ENCODE results near the gene PLXNA4. TPM values are rescaled to one million over a fixed set of nuclear protein-coding genes. Genes with fewer than 3 reads are reported as not detected.

Gene PLXNA4
- total RNA-seq, 1 donor: 2.6 TPM

GRCh38 chr7:132417103-132417906 lies 159.0 kb downstream of the PLXNA4 start:
- Histone ChIP-seq H3K9me3 (ENCODE audit: low read depth, low read length) (no peaks in the 10 kb centered on the region), H3K4me3 (ENCODE audit: low read length) (no peak overlapping the region), H3K27me3 (ENCODE audit: insufficient read depth, low read length) (no peaks in the 10 kb centered on the region), H3K4me1 (ENCODE audit: insufficient read depth, low read length) (no peaks in the 10 kb centered on the region)

DNA sequence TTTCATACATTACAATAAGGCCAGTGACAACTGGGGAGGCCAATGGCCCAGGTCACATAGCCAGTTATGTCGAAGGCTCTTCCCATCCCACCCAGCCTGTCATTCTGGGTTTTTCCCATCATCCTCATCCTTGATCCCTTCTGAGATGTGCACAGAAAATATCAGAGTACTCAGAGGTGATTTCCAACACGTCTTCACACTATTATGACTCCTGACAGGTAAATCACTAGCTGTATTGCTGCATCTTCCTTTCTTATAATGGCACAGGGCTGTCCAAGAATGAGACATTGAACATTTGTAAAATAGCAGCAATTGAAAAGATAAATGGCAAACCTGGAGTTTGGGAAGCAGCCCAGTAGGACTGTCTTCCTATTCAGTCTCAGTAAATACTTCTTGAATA lies 159.9 kb downstream of the PLXNA4 start:
- Histone ChIP-seq H3K4me1 (ENCODE audit: insufficient read depth, low read length) (no peaks in the 10 kb centered on the region), H3K9me3 (ENCODE audit: low read depth, low read length) (no peaks in the 10 kb centered on the region), H3K27me3 (ENCODE audit: insufficient read depth, low read length) (no peaks in the 10 kb centered on the region), H3K4me3 (ENCODE audit: low read length) (no peak overlapping the region)

GRCh38 chr7:132415259-132415658 lies 161.0 kb downstream of the PLXNA4 start:
- H3K4me3 ChIP-seq (ENCODE audit: low read length): no peak overlapping the region
- no peaks in the 10 kb centered on the region for H3K27me3 ChIP-seq (ENCODE audit: insufficient read depth, low read length)
- peaks cover 3% of the 10 kb centered on the region for H3K4me1 ChIP-seq (ENCODE audit: insufficient read depth, low read length)
- no peaks in the 10 kb centered on the region for H3K9me3 ChIP-seq (ENCODE audit: low read depth, low read length)

GRCh38 chr7:132414857-132415256 lies 161.4 kb downstream of the PLXNA4 start:
- no peak overlapping the region for H3K4me3 ChIP-seq (ENCODE audit: low read length)
- no peaks in the 10 kb centered on the region for H3K27me3 ChIP-seq (ENCODE audit: insufficient read depth, low read length)
- H3K9me3 ChIP-seq (ENCODE audit: low read depth, low read length): no peaks in the 10 kb centered on the region
- peaks cover 4% of the 10 kb centered on the region for H3K4me1 ChIP-seq (ENCODE audit: insufficient read depth, low read length)

- Histone ChIP-seq H3K27me3 (ENCODE audit: insufficient read depth, low read length) (no peaks in the 10 kb centered on the region), H3K4me3 (ENCODE audit: low read length) (no peak overlapping the region), H3K4me1 (ENCODE audit: insufficient read depth, low read length) (peaks cover 4% of the 10 kb centered on the region), H3K9me3 (ENCODE audit: low read depth, low read length) (no peaks in the 10 kb centered on the region)
Observed at GRCh38 chr7:132412435-132412834, 163.8 kb downstream of the PLXNA4 start.

GRCh38 chr7:132410861-132411541 lies 165.3 kb downstream of the PLXNA4 start:
- H3K4me3 ChIP-seq (ENCODE audit: low read length): no peak overlapping the region
- peaks cover 4% of the 10 kb centered on the region for H3K4me1 ChIP-seq (ENCODE audit: insufficient read depth, low read length)
- H3K9me3 ChIP-seq (ENCODE audit: low read depth, low read length): no peaks in the 10 kb centered on the region
- H3K27me3 ChIP-seq (ENCODE audit: insufficient read depth, low read length): no peaks in the 10 kb centered on the region

DNA sequence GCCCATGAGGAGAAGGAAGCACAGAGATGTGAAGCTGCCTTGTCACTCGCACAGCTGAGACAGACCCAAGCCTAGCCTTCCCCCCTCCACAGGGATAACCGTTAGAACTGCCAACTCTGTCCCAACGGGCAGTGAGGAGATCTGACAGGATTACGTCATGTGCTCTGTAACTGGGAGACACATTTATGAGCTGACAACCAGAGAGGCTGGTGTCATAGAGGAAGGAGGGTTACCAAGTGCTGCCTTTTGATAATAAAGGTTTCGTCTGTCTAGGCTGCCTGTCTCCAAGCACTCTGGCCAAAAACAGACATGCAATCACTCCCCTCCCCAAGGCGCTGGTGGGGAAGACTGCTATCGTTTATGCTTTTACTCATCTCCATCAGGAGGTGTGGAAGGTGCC lies 165.9 kb downstream of the PLXNA4 start:
- Histone ChIP-seq H3K9me3 (ENCODE audit: low read depth, low read length) (no peaks in the 10 kb centered on the region), H3K4me1 (ENCODE audit: insufficient read depth, low read length) (peaks cover 4% of the 10 kb centered on the region), H3K27me3 (ENCODE audit: insufficient read depth, low read length) (no peaks in the 10 kb centered on the region), H3K4me3 (ENCODE audit: low read length) (no peak overlapping the region)

DNA sequence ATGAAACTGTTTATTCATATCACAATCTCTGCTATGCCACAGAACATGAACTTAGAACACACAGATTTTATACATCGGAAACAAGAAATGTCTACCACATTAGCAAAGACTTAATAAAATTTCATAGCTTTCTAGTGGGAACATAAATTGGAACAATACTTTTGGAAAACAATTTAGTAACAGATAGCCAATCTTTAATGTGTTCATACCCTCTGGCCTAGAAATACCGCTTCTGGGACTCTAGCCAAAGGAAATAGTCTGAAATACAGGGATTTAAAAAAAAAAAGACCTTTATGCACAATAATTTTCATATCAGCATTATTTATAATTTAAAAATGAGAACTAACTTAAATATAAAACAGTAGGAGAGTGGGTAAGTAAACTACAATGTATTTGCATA lies 168.5 kb downstream of the PLXNA4 start:
- Histone ChIP-seq H3K4me3 (ENCODE audit: low read length) (no peak overlapping the region), H3K4me1 (ENCODE audit: insufficient read depth, low read length) (peaks cover 4% of the 10 kb centered on the region), H3K27me3 (ENCODE audit: insufficient read depth, low read length) (no peaks in the 10 kb centered on the region), H3K9me3 (ENCODE audit: low read depth, low read length) (no peaks in the 10 kb centered on the region)

- H3K4me1 ChIP-seq (ENCODE audit: insufficient read depth, low read length): peaks cover 4% of the 10 kb centered on the region
- no peaks in the 10 kb centered on the region for H3K27me3 ChIP-seq (ENCODE audit: insufficient read depth, low read length)
- no peaks in the 10 kb centered on the region for H3K9me3 ChIP-seq (ENCODE audit: low read depth, low read length)
- no peak overlapping the region for H3K4me3 ChIP-seq (ENCODE audit: low read length)
Observed at GRCh38 chr7:132406039-132406438, 170.2 kb downstream of the PLXNA4 start.

- Histone ChIP-seq H3K9me3 (ENCODE audit: low read depth, low read length) (no peaks in the 10 kb centered on the region), H3K4me1 (ENCODE audit: insufficient read depth, low read length) (no peaks in the 10 kb centered on the region), H3K27me3 (ENCODE audit: insufficient read depth, low read length) (no peaks in the 10 kb centered on the region), H3K4me3 (ENCODE audit: low read length) (no peak overlapping the region)
Observed at GRCh38 chr7:132404261-132404660, 172.0 kb downstream of the PLXNA4 start.

DNA sequence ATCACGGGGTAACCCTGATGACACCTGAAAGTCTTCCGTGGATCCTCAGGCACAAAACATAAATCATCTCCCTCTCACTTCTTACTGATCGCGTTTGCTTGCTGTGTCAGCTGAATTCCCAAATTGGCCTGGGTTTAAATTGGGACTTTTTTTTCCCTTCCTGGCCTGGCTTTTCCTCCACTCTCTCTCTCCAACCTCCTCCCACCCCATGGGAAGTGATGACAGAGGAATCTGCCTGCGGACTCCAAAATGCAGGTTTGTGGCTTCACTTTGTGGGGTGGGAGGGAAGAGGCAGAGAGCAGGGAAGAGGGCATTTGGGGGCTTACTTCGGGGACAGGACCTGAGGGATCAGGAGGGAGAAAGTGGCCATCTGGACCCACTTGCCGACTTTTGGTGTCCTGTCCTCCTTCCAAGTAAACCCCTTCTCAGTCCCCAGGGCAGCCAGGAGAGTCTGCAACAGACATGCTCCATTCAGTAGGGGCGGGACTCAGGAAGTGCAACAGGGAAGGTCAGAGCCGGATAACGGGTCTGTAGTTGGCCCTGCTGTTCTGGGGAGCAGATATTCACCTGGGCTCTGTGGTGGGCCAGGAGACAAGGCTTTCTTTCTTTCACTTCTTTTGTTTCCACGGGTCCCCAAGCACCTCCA lies 172.7 kb downstream of the PLXNA4 start:
- no peaks in the 10 kb centered on the region for H3K9me3 ChIP-seq (ENCODE audit: low read depth, low read length)
- H3K4me1 ChIP-seq (ENCODE audit: insufficient read depth, low read length): no peaks in the 10 kb centered on the region
- no peaks in the 10 kb centered on the region for H3K27me3 ChIP-seq (ENCODE audit: insufficient read depth, low read length)
- no peak overlapping the region for H3K4me3 ChIP-seq (ENCODE audit: low read length)

- Histone ChIP-seq H3K9me3 (ENCODE audit: low read depth, low read length) (no peaks in the 10 kb centered on the region), H3K4me3 (ENCODE audit: low read length) (no peak overlapping the region), H3K27me3 (ENCODE audit: insufficient read depth, low read length) (no peaks in the 10 kb centered on the region), H3K4me1 (ENCODE audit: insufficient read depth, low read length) (no peaks in the 10 kb centered on the region)
Observed at GRCh38 chr7:132402751-132403245, 173.5 kb downstream of the PLXNA4 start.

- no peaks in the 10 kb centered on the region for H3K4me1 ChIP-seq (ENCODE audit: insufficient read depth, low read length)
Observed at GRCh38 chr7:132402096-132402495, 174.2 kb downstream of the PLXNA4 start.

DNA sequence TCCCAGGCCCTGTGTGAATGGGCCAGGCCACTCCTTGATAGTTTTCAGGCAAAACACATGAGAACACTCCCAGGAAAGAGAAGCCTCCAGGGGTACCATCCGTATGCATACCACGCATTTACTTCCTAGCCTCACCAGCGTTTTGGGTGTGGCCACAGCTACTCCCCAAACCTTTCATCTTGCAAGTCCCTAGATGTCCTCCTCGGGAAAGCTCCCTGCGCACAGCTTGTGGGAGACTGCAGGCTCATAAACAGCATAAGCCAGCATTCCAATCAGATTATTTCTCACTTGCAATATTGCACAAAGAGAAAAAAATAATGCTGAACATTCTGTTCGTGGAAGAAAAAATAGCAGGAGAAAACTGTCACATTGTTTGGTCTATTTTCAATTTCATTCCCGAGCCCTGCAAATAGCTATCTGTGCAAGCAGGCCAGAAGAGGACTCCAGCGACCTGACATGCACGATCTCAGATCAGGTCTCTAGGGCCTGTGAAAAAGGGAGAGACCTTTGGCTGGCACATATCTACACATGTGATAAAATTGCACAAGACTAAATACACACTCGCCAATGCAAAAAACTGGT lies 175.6 kb downstream of the PLXNA4 start:
- Histone ChIP-seq H3K9me3 (ENCODE audit: low read depth, low read length) (no peaks in the 10 kb centered on the region), H3K4me3 (ENCODE audit: low read length) (no peak overlapping the region)

More at GRCh38 chr7:132402096-132402495, 174.2 kb downstream of the PLXNA4 start:
- no peaks in the 10 kb centered on the region for H3K9me3 ChIP-seq (ENCODE audit: low read depth, low read length)
- no peaks in the 10 kb centered on the region for H3K27me3 ChIP-seq (ENCODE audit: insufficient read depth, low read length)
- no peak overlapping the region for H3K4me3 ChIP-seq (ENCODE audit: low read length)

DNA sequence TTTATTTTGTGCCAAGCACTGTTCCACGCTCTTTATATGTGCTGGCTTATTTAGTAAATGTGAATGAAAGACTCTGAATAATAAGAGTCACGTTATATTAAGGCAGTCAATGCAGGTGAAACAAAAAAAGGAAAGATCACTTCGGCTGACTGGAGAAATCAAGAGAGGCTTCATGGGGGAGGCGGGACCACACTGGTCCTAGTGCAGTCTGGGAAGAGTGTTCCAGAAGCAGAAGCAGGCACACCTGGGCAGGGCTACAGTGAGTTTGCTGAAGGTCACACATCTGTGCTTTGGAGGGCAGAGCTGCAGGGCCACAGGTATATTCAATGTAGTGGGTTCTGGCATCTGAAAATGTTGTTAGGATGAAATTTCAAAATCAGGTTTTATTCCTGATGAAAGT lies 176.9 kb downstream of the PLXNA4 start:
- Histone ChIP-seq H3K27me3 (ENCODE audit: insufficient read depth, low read length) (no peaks in the 10 kb centered on the region), H3K9me3 (ENCODE audit: low read depth, low read length) (no peaks in the 10 kb centered on the region), H3K4me3 (ENCODE audit: low read length) (no peak overlapping the region), H3K4me1 (ENCODE audit: insufficient read depth, low read length) (no peaks in the 10 kb centered on the region)

More for the DNA sequence above, 175.6 kb downstream of the PLXNA4 start:
- H3K4me1 ChIP-seq (ENCODE audit: insufficient read depth, low read length): no peaks in the 10 kb centered on the region
- H3K27me3 ChIP-seq (ENCODE audit: insufficient read depth, low read length): no peaks in the 10 kb centered on the region
